ENCODE measurements around the gene NCKAP5. TPM values are rescaled to one million over a fixed set of nuclear protein-coding genes. Genes with fewer than 3 reads are reported as not detected.
A peak's percentile ranks its signal among the peaks of the same experiment; 100 is the strongest.

NCKAP5 gene
- total RNA-seq, 1 experiment from 2014 or later = not detected

DNA sequence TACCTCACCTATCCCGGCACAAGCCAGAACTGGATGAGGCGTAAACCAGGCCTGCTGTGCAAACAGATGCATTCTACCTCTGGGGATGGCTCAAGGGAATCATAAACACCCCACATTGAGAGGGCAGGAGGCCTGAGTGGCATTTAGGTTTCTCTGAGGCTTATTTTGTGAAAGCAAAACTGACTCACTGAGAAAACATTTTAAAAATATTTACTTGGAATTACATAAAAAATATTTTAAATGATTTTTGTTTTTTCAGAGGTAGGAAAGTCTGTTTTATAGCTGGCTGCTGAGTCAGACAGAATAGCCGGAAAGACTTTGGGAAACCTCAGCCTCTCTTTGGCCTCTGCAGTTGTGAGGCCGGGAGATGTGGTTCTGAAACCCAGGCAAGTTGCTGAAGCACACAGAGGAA is 244.1 kb downstream of the NCKAP5 start:
- ChIA-PET POLR2A (no interaction called here), CTCF (no interaction called here)
- Mint-ChIP-seq H3K4me1 (ENCODE audit: insufficient read depth, unreplicated experiment) (peaks cover 5% of the 10 kb centered on the region), H3K27ac (ENCODE audit: low read depth, unreplicated experiment) (no peak overlapping the region), H3K27me3 (ENCODE audit: insufficient read depth, unreplicated experiment) (no peaks in the 10 kb centered on the region), H3K9me3 (ENCODE audit: unreplicated experiment) (no peaks in the 10 kb centered on the region), H3K4me3 (ENCODE audit: unreplicated experiment) (no peak overlapping the region), H3K36me3 (ENCODE audit: insufficient read depth, unreplicated experiment) (no peaks in the 10 kb centered on the region)
- BruUV-seq (replicated peaks) = no TSS peak
- peak; percentile 4 for DNase-seq (ENCODE audit: unreplicated experiment)
- TF ChIP-seq CTCF (IDR thresholded peaks at IDR 0.05; ENCODE audit: unreplicated experiment) = no peak
- intact Hi-C loops (cut with micrococcal nuclease) = loop anchor here (2.0 kb wide), 1 partner anchor 33 kb away; no protein-coding TSS in a partner anchor

- no peaks in the 10 kb centered on the region for H3K9me3 Mint-ChIP-seq (ENCODE audit: unreplicated experiment)
- TF ChIP-seq CTCF (IDR thresholded peaks at IDR 0.05; ENCODE audit: unreplicated experiment) = no peak
- H3K36me3 Mint-ChIP-seq (ENCODE audit: insufficient read depth, unreplicated experiment) = no peaks in the 10 kb centered on the region
- H3K27ac Mint-ChIP-seq (ENCODE audit: low read depth, unreplicated experiment) = no peak overlapping the region
- H3K27me3 Mint-ChIP-seq (ENCODE audit: insufficient read depth, unreplicated experiment) = no peaks in the 10 kb centered on the region
- peaks cover 5% of the 10 kb centered on the region for H3K4me1 Mint-ChIP-seq (ENCODE audit: insufficient read depth, unreplicated experiment)
- intact Hi-C loops (cut with micrococcal nuclease) = no loop called here
- DNase-seq (ENCODE audit: unreplicated experiment) = no peak
- ChIA-PET POLR2A (no interaction called here), CTCF (no interaction called here)
- no TSS peak for BruUV-seq (replicated peaks)
- H3K4me3 Mint-ChIP-seq (ENCODE audit: unreplicated experiment) = no peak overlapping the region
Observed at GRCh38 chr2:133322909-133323308, 245.4 kb downstream of the NCKAP5 start.

DNA sequence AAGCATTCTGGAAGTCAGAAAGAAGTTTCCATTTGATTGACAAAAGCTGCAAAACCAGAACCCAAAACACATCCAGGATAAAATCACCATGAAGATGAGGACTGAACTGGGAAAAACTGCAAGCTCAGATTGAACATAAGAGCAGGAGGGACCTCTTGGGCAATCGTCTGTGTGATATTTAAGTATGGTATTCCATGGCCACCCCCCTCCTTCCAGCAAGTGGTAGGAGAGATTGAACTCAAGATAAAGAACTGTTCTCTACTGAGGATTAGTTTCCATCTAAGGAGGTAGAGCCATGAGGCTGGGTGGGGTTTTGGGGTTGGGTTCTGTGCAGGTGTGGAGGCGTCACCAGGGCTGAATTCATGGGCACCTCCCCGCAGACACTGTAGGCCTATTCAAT is 251.1 kb downstream of the NCKAP5 start:
- ChIA-PET POLR2A (no interaction called here), CTCF (interaction anchor here (0.7 kb wide), 1 partner anchor 16 kb away, joined by 3 read pairs; no protein-coding TSS in a partner anchor)
- H3K27ac Mint-ChIP-seq (ENCODE audit: low read depth, unreplicated experiment) = no peak overlapping the region
- H3K27me3 Mint-ChIP-seq (ENCODE audit: insufficient read depth, unreplicated experiment) = no peaks in the 10 kb centered on the region
- intact Hi-C loops (cut with micrococcal nuclease) = no loop called here
- peaks cover 3% of the 10 kb centered on the region for H3K4me1 Mint-ChIP-seq (ENCODE audit: insufficient read depth, unreplicated experiment)
- H3K9me3 Mint-ChIP-seq (ENCODE audit: unreplicated experiment) = peaks cover 7% of the 10 kb centered on the region
- no peak overlapping the region for H3K4me3 Mint-ChIP-seq (ENCODE audit: unreplicated experiment)
- peaks cover 6% of the 10 kb centered on the region for H3K36me3 Mint-ChIP-seq (ENCODE audit: insufficient read depth, unreplicated experiment)
- DNase-seq (ENCODE audit: unreplicated experiment) = no peak
- no TSS peak for BruUV-seq (replicated peaks)
- no peak for TF ChIP-seq CTCF (IDR thresholded peaks at IDR 0.05; ENCODE audit: unreplicated experiment)

DNA sequence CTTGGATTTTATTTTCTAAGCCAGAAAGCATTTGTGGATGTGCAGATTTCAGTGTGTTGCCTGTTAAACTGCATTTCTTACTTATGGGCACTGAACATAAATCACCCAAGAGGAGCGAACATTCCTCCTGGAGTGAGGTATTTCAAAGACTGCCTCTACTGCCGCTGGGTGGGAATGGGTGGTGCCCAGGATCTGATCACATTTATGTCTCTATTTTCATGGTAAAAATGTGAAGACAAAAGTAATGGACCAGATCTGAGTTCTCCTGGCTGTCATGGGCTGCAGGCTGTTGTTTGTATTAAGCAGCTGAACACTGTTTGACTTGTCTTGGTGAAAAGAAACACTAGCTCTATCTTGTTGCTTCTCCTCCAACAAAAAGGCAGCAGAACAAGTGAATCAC is 251.7 kb downstream of the NCKAP5 start:
- no peak overlapping the region for H3K4me3 Mint-ChIP-seq (ENCODE audit: unreplicated experiment)
- peaks cover 6% of the 10 kb centered on the region for H3K36me3 Mint-ChIP-seq (ENCODE audit: insufficient read depth, unreplicated experiment)
- TF ChIP-seq CTCF (IDR thresholded peaks at IDR 0.05; ENCODE audit: unreplicated experiment) = no peak
- H3K27me3 Mint-ChIP-seq (ENCODE audit: insufficient read depth, unreplicated experiment) = no peaks in the 10 kb centered on the region
- ChIA-PET POLR2A (no interaction called here), CTCF (no interaction called here)
- no peak overlapping the region for H3K27ac Mint-ChIP-seq (ENCODE audit: low read depth, unreplicated experiment)
- peaks cover 5% of the 10 kb centered on the region for H3K4me1 Mint-ChIP-seq (ENCODE audit: insufficient read depth, unreplicated experiment)
- no peak for DNase-seq (ENCODE audit: unreplicated experiment)
- BruUV-seq (replicated peaks) = no TSS peak
- peaks cover 7% of the 10 kb centered on the region for H3K9me3 Mint-ChIP-seq (ENCODE audit: unreplicated experiment)
- intact Hi-C loops (cut with micrococcal nuclease) = no loop called here

Measured in MCF 10A (cell line).